ENCODE measurements around the gene TMEM139. TPM values are rescaled to one million over a fixed set of nuclear protein-coding genes. Genes with fewer than 3 reads are reported as not detected.

Gene TMEM139
- total RNA-seq, 1 donor from 2014 or later = 1.1 TPM

DNA sequence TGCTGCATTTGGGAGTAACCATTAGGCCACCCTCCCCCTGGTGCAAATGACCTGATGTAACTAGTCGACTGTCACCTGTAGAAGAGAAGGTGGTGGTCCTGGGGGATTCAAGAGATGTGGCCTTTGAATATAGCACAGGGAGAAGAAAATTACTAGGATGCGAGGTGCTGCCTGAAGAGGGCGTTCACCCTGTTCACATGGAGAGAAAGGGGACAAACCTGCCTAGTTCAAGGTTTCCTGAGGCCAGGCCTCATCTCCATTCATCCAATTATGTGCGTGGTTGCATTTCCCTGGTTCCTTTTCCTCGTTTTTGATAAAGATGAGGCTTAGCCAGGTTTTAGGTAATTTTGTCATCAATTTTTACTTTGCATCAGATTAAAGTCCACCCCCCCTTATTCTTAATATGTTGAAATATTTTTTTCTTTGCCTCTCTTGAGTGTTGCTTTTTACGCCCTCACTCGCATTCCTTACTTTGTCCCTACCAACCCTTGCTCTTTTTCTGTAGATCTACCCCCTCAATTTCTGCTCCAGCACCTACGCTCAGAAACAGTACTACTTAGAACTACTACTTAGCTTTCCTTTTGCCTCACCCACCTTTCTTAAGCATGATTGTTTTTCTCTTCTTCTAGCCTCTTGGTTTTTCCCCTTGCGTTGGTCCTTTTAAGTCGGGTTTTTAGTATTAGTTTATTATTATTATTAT is 44.9 kb downstream of the TMEM139 start:
- DNase-seq = no peak

DNA sequence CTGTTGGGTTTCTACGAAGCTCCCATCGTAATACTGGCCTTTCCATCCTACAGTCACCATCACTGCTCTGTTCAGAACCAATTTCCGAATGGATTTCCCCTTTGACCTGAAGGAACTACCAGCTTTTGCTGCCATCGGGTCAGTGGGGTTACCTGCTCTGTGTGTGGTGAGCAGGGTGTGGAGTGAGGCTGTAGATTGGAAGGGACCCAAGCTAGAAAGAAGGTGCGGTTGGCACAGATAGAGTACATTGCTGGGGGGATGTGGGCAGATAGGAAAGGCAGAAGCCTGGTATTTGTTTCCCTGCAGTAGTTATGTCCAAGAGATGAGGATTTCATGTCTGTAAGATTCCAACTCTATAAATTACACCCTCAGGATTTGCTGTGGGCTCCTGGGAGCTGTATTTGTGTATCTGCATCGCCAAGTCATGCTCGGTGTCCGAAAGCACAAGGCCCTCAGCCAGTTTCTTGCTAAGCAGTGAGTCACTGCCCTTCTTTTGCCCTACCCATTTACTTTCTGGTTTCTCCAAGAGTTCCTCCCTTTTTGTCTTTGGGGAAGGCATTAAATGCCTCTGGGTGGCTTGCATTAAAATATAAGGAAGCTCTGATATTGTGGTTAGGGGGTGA is 46.5 kb downstream of the TMEM139 start:
- no peak for DNase-seq

DNA sequence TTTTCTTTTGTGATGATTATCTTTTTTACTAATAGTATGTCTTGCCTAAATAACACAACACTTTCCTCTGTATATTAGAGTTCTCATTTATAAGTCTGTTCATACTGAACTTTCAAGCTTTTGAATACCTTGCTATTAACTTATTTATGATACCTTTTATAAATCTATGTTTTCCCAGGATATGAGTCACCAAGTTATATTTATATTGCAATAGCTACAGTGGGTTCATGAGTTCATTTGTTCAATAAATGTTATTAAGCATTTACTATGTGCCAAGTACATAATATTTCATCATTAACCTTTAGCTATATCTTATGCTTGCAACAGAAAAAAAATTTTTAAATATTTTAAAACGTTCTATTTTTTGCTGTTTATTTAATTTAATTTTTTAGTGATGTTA is 49.5 kb downstream of the TMEM139 start:
- no peak for DNase-seq

DNA sequence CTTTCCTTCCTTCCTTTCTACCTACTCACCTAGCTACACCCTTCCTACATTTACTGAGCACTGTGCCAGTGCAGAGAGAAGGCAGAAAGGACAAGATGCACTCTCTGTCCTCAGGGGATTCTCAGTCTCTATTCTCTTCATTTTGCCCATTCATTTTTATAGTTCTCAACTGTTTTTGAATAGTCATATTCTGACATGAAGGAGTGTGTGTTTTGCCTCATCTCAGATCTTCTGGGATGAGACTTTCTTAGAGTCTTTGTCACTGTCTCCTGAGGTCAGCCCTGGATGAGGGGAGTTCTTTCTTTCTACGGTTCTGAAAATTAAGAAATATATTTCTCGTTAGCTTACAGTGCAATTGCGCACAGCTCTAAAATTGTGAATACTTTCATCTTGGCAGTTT is 52.5 kb downstream of the TMEM139 start:
- DNase-seq = no peak

Small RNA genes lying within 50 kb of the gene (small RNA-seq; reads per million reads assigned to genes)
- gene RN7SL481P (ENCODE audit: low replicate concordance) = not detected
- not detected for gene RN7SL535P (ENCODE audit: low replicate concordance)

Other genes starting within 250 kb of the TMEM139 start
- gene OR6V1, start 232.6 kb upstream of the TMEM139 start, total RNA-seq = not detected
- not detected for gene PIP, start 152.9 kb upstream of the TMEM139 start, total RNA-seq
- not detected for gene TAS2R39, start 101.5 kb upstream of the TMEM139 start, total RNA-seq
- gene TAS2R40, start 62.9 kb upstream of the TMEM139 start, total RNA-seq = not detected
- gene GSTK1, start 21.5 kb upstream of the TMEM139 start, total RNA-seq = 64.1 TPM
- 18.6 TPM for gene CASP2, start 3.4 kb downstream of the TMEM139 start, total RNA-seq
- 0.20 TPM for gene CLCN1, start 31.2 kb downstream of the TMEM139 start, total RNA-seq
- 0.59 TPM for gene FAM131B, start 77.8 kb downstream of the TMEM139 start, total RNA-seq
- 27.1 TPM for gene ZYX, start 96.4 kb downstream of the TMEM139 start, total RNA-seq
- 16.2 TPM for gene EPHA1, start 123.9 kb downstream of the TMEM139 start, total RNA-seq
- not detected for gene TAS2R60, start 158.5 kb downstream of the TMEM139 start, total RNA-seq
- not detected for gene TAS2R41, start 192.9 kb downstream of the TMEM139 start, total RNA-seq

Data from skin of body (tissue), 3 donors.